NB4 (cell line): Measurements from ENCODE around the gene SMCR8.
A peak's percentile ranks its signal among the peaks of the same experiment; 100 is the strongest.

Experiments
- DNase-seq: peaks from one replicate; pipeline ENCODE4 v3.0.0; 2010; ENCODE audit warnings: low read depth
- H3K4me3 ChIP-seq: one replicate; pipeline ENCODE4 v1.5.1; 2011; ENCODE audit warnings: mild to moderate bottlenecking, low read depth, low read length, moderate library complexity
- CTCF ChIP-seq: IDR thresholded peaks from one replicate; pipeline ENCODE4 v1.5.1; 2012; ENCODE audit warnings: low read depth, low read length
- MAX ChIP-seq: IDR thresholded peaks from 2 replicates; pipeline ENCODE4 v1.6.1; 2011; ENCODE audit warnings: low read depth, low read length
- MYC ChIP-seq: IDR thresholded peaks from 2 replicates; pipeline ENCODE4 v1.6.1; 2011; ENCODE audit warnings: low read depth, low read length
- POLR2A ChIP-seq: IDR thresholded peaks from 2 replicates; pipeline ENCODE4 v1.6.1; 2011; ENCODE audit warnings: mild to moderate bottlenecking; ENCODE audit not compliant: insufficient read length; ENCODE audit errors: extremely low read depth

Gene SMCR8

GRCh38 chr17:18315562-18315922, 449 bp downstream of the SMCR8 start:
- DNase-seq, result peak; percentile 82
- H3K4me3 ChIP-seq, result peak overlapping the region; percentile 98
- TF ChIP-seq MYC, result peak; percentile 38; the same call in 1 of the 2 replicates
- TF ChIP-seq MAX, result 0 out of 2 replicates have a peak, but pooled peaks have one; percentile 18
- TF ChIP-seq POLR2A, result no peak
- TF ChIP-seq CTCF, result no peak

GRCh38 chr17:18315961-18316360, 868 bp downstream of the SMCR8 start:
- DNase-seq, result no peak
- TF ChIP-seq MAX (no peak), POLR2A (no peak), MYC (no peak)
- peak overlapping the region; percentile 98 for H3K4me3 ChIP-seq

DNA sequence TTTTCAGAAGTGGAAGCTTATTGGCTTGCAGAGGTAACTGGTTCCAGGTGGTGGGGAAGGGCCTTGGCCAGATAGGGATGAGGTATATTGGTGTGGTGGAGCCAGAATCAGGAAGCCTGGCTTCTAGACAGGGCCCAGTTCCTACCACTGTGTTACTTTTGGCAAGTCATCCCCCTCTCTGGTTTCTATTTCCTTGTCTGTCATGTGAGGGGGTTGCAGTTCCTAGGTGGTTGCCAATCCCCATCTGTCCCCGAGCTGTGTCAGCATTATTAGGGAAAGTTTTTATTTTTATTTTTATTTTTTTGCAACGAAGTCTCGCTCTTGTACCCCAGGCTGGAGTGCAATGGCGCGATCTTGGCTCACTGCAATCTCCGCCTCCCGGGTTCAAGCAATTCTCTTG, 3.0 kb downstream of the SMCR8 start:
- no peak for DNase-seq
- TF ChIP-seq CTCF, result no peak
- TF ChIP-seq POLR2A, result no peak
- TF ChIP-seq MAX, result no peak
- no peak for TF ChIP-seq MYC
- H3K4me3 ChIP-seq, result peak overlapping the region; percentile 47

- no peak for DNase-seq
- no peak for TF ChIP-seq CTCF
- TF ChIP-seq MAX, result no peak
- TF ChIP-seq POLR2A, result no peak
- no peak for TF ChIP-seq MYC
- peak overlapping the region; percentile 7 for H3K4me3 ChIP-seq
Measured at GRCh38 chr17:18318771-18319450, 3.8 kb downstream of the SMCR8 start.

GRCh38 chr17:18319604-18320256, 4.6 kb downstream of the SMCR8 start:
- peak; percentile 41 for TF ChIP-seq CTCF
- no peak for TF ChIP-seq MYC
- DNase-seq, result peak; percentile 70
- no peak overlapping the region for H3K4me3 ChIP-seq

GRCh38 chr17:18320301-18320700, 5.2 kb downstream of the SMCR8 start:
- no peak overlapping the region for H3K4me3 ChIP-seq
- DNase-seq, result no peak
- TF ChIP-seq MAX (no peak), MYC (no peak), POLR2A (no peak), CTCF (no peak)
